GM12872 (cell line): ENCODE measurements around the gene LRRN2.

Experiments
- TF ChIP-seq, protein P1 (sequence below): IDR thresholded peaks from 3 replicates; pipeline ENCODE4 v1.5.1; 2011; ENCODE audit warnings: low read depth, mild to moderate bottlenecking, low read length, moderate library complexity; ENCODE audit not compliant: insufficient read depth

LRRN2 gene

GRCh38 chr1:204572923-204573922 is 112.3 kb downstream of the LRRN2 start:
- TF ChIP-seq, protein P1, sequence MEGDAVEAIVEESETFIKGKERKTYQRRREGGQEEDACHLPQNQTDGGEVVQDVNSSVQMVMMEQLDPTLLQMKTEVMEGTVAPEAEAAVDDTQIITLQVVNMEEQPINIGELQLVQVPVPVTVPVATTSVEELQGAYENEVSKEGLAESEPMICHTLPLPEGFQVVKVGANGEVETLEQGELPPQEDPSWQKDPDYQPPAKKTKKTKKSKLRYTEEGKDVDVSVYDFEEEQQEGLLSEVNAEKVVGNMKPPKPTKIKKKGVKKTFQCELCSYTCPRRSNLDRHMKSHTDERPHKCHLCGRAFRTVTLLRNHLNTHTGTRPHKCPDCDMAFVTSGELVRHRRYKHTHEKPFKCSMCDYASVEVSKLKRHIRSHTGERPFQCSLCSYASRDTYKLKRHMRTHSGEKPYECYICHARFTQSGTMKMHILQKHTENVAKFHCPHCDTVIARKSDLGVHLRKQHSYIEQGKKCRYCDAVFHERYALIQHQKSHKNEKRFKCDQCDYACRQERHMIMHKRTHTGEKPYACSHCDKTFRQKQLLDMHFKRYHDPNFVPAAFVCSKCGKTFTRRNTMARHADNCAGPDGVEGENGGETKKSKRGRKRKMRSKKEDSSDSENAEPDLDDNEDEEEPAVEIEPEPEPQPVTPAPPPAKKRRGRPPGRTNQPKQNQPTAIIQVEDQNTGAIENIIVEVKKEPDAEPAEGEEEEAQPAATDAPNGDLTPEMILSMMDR, result no peak

DNA sequence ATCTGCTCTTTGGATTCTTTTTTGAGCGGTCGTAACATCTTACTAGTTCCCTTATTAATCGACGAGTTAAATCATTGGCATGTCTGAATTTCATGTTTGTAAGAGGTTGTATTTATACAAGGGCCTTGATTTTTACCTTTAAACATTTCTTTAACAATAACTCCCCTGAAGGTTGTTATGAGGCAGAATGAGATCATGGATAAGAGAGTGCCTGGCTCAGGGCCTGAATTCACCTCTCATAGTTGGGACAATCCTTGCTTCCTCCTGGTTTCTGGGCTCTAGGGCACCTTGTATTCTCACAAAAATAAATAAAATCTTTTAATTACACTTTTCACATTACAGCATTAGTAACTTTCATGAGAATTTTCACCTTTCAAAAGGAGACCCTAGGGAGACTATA is 113.9 kb downstream of the LRRN2 start:
- TF ChIP-seq, protein P1, result no peak

GRCh38 chr1:204571128-204571527 is 114.4 kb downstream of the LRRN2 start:
- TF ChIP-seq, protein P1, result no peak

DNA sequence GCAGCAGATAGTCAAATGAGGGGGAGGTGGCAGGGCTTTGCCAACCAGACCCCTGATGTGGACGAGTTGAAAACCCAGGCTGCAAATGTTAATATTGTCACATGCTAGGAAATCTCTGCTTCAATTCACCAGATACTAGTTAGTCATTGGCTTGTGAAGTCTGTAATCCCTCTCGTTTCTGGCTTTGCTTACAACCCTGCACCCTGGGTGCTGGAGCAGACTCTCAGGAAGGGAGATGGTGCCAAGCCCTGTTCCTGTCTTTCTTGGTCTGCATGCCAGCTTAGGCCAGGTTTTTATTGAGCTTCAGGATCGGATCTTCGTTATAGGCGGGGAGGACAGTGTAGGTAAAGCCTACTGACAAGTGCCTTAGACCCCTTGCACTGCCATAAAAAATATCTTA is 116.1 kb downstream of the LRRN2 start:
- TF ChIP-seq, protein P1, result no peak

DNA sequence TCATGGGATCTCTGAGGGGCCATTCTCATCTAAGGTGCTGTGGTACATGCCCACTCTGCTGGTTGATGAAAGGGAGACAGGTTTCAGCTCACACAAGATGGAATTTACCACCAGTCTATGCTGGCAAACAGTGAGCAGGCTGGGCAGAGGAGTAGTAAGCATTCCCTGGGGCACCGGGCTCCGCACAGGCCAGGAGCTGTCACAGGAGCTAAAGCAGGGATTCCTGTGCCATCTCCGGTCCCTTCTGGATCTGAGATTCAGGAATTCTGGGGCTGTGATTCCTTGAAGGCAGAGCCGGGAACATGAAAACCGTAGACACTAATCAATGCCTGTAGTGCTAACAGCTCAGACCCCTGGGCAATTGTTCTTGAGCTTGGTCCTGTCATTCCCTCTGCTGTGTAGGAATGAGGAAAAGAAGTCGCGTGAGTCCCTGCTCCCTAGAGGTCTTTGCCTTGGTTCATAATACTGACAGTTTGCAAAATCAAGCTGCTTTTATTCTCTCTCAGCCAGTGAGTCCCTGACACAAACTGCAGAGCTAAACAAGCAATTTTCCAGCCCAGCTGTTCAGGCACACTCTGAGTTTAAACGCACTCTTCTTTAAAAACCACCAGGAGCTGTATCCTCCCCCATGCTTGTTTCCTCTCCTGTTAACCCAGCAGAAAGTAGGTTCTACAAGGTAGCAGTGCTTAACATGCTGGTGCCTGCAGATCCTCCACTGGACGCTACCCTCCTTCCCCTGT is 116.8 kb downstream of the LRRN2 start:
- TF ChIP-seq, protein P1, result no peak
